ENCODE data around the gene LCLAT1.

GRCh38 chr2:30686000-30686399, 239.0 kb downstream of the LCLAT1 start:
- TF ChIP-seq SMC3 (IDR thresholded peaks at IDR 0.05; ENCODE audit: low read depth, low read length), result no peak
- TF ChIP-seq CTCF (IDR thresholded peaks at IDR 0.05), result peak; percentile 44
- no peak for TF ChIP-seq PBX3 (IDR thresholded peaks at IDR 0.05)
- TF ChIP-seq RCOR1 (IDR thresholded peaks at IDR 0.05; ENCODE audit: low read length), result no peak
- TF ChIP-seq EP300 (IDR thresholded peaks at IDR 0.05; ENCODE audit: borderline replicate concordance in 1 of 2, low read depth in 1 of 2, low read length in 1 of 2), result no peak
- TF ChIP-seq IRF3 (IDR thresholded peaks at IDR 0.05; ENCODE audit: low read depth, low read length), result no peak
- no peak for TF ChIP-seq POLR2AphosphoS5 (IDR thresholded peaks at IDR 0.05; ENCODE audit: low read depth, low read length)
- TF ChIP-seq MAX (IDR thresholded peaks at IDR 0.05; ENCODE audit: low read depth), result no peak
- no peak for TF ChIP-seq NFIC (IDR thresholded peaks at IDR 0.05; ENCODE audit: borderline replicate concordance)
- TF ChIP-seq REST (IDR thresholded peaks at IDR 0.05; ENCODE audit: low read depth, low read length), result no peak
- peak; percentile 28; the same call in 1 of the 2 replicates for TF ChIP-seq RAD21 (IDR thresholded peaks at IDR 0.05; ENCODE audit: low read length)
- no peak for TF ChIP-seq SIN3A (IDR thresholded peaks at IDR 0.05; ENCODE audit: borderline replicate concordance, low read depth, low read length)
